ENCODE results near the gene CAPZA1.

DNA sequence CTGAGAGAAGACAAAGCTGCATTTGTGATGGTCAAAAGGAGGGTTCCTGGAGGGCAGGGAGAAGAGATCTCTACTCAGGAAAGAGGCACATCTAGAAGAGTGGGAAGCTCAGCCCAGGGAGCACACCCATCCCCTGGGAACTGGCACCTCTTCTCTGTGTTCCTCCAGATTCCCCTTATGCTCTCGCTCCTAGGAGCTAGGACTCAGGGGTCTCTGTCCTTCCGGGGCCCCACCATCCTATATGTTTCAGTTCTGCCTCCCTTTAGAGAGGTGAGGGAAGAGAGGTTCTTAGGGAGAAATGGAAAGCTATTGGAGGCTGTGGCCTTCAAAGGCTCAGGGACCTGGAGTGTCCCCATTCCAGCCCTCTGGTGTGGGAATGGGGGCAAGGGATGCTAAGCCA lies 100.1 kb downstream of the CAPZA1 start:
- TF ChIP-seq, protein P1, sequence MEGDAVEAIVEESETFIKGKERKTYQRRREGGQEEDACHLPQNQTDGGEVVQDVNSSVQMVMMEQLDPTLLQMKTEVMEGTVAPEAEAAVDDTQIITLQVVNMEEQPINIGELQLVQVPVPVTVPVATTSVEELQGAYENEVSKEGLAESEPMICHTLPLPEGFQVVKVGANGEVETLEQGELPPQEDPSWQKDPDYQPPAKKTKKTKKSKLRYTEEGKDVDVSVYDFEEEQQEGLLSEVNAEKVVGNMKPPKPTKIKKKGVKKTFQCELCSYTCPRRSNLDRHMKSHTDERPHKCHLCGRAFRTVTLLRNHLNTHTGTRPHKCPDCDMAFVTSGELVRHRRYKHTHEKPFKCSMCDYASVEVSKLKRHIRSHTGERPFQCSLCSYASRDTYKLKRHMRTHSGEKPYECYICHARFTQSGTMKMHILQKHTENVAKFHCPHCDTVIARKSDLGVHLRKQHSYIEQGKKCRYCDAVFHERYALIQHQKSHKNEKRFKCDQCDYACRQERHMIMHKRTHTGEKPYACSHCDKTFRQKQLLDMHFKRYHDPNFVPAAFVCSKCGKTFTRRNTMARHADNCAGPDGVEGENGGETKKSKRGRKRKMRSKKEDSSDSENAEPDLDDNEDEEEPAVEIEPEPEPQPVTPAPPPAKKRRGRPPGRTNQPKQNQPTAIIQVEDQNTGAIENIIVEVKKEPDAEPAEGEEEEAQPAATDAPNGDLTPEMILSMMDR (conservative IDR thresholded peaks at IDR 0.05; ENCODE audit: low read length): no peak
- TF ChIP-seq EZH2phosphoT487 (IDR thresholded peaks at IDR 0.05; ENCODE audit: borderline replicate concordance, low read depth, low read length): no peak

All from OCI-LY7 (cell line).